Right lobe of liver (tissue), 6 donors: Measurements from ENCODE around the gene UBA5. TPM values are rescaled to one million over a fixed set of nuclear protein-coding genes. Genes with fewer than 3 reads are reported as not detected.

Experiments used
- ATAC-seq, 4 donors: fragments of 200-7000 bp; cut with Tn5 transposase; one replicate each; pipeline ENCODE4 v1.9.1; 2020; ENCODE audit warnings: mild to moderate bottlenecking in 4 of 4, moderate library complexity in 4 of 4
- DNase-seq, 3 donors: peaks; one replicate each; pipeline ENCODE4 v3.0.0-alpha.2; 2020
- H3K27ac ChIP-seq, 3 donors: fragments of 200-600 bp; one replicate each; pipeline ENCODE4 v1.8.0; 2022
- H3K27me3 ChIP-seq, 2 donors: fragments of 200-600 bp; one replicate each; pipeline ENCODE4 v1.8.0; 2022
- H3K36me3 ChIP-seq, 4 donors: fragments of 200-600 bp; sonication (generic) in 1 of 4; one replicate each; pipeline versions ENCODE4 v1.5.1 to v1.8.0; 2017 to 2022; ENCODE audit warnings: control low read depth in 1 of 4
- H3K4me1 ChIP-seq, 4 donors: fragments of 200-600 bp; sonication (generic) in 1 of 4; one replicate each; pipeline versions ENCODE4 v1.5.1 to v1.8.0; 2017 to 2022; ENCODE audit warnings: control low read depth in 1 of 4
- H3K4me3 ChIP-seq, 3 donors: fragments of 200-600 bp; one replicate each; pipeline ENCODE4 v1.8.0; 2022
- H3K9me3 ChIP-seq, 4 donors: fragments of 200-600 bp; sonication (generic) in 1 of 4; one replicate each; pipeline versions ENCODE4 v1.5.1 to v1.8.0; 2017 to 2022; ENCODE audit warnings: control low read depth in 1 of 4
- CTCF ChIP-seq, 4 donors: fragments of 200-600 bp in 3 of 4; fragments of 450-650 bp in 1 of 4; IDR thresholded peaks; one replicate each; pipeline versions ENCODE4 v1.5.1 to v1.8.0; 2016 to 2022; ENCODE audit warnings: antibody characterized with exemption in 4 of 4, mild to moderate bottlenecking in 2 of 4
- POLR2A ChIP-seq: fragments of 450-650 bp; IDR thresholded peaks from one replicate; pipeline ENCODE4 v1.6.1; 2017; ENCODE audit warnings: antibody characterized with exemption, mild to moderate bottlenecking
- WGBS: methylation state at CpG from one replicate; pipeline ENCODE4 v1.1.6; 2018; ENCODE audit warnings: low coverage, low lambda C conversion rate; ENCODE audit not compliant: insufficient coverage; ENCODE audit errors: missing lambda C conversion rate; 5-methylcytosine and 5-hydroxymethylcytosine counted together
- intact Hi-C, 2 donors: fragments of 100-400 bp; cut with DNase I; formaldehyde crosslinking; loops; one replicate each; pipeline versions ENCODE4 v1.11.2 to v1.14.1; 2022
- total RNA-seq, 6 experiments: library from RNA; depleted of rRNA in 2 of 6; stranded (reverse); fragments of >200 nt in 2 of 6; fragmentation: NEBNext Ultra II Directional in 3 of 6; extraction: Animal tissue kit (Norgen Biotek cat#: 25700) in 3 of 6; gene quantifications; one replicate each; pipeline versions ENCODE4 v1.1.0 to v1.2.4, GENCODE V29; 2016 to 2023
- donor health status: DM: no; HTN: yes; CAD: no.
- donor health status: DM: no; HTN: no; CAD: no.
- donor health status: DM: no; HTN: no; CAD: no.
- donor health status: DM: no; HTN: yes; CAD: no.
- donor health status: DM: no; HTN: yes; CAD: no.

Gene UBA5
- total RNA-seq, 6 experiments from 2014 or later: 24.3 to 41.3 (median 27.5) TPM

DNA sequence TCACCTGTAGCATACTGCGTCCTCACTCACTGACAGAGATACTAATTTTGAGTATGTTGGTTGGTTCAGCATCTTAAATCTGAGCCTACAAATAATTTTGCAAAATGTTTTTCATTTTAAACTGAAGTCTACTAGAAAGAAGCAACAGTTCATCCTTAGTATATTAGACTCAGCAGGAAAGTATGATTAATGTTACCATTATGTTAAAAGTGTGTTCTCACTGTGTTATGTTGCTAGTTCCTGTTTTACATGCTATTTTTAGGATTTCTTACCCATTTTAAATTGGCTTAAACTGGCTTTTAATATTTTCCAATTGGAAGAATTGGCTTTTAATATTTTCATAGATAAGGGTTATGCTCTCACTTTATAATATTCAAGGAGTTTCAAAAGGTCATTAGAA lies 37.4 kb upstream of the UBA5 start:
- 100% methylated on average over 1 of the region's 1 CpG for WGBS
- ATAC-seq: no peak
- Histone ChIP-seq H3K36me3 (peaks cover 0 to 33% (median 24%) of the 10 kb centered on the region in 4 donors), H3K4me1 (no peaks in the 10 kb centered on the region), H3K27me3 (no peaks in the 10 kb centered on the region), H3K27ac (no peak overlapping the region), H3K4me3 (no peak overlapping the region), H3K9me3 (no peaks in the 10 kb centered on the region)
- intact Hi-C loops: no loop called here
- no peak for TF ChIP-seq POLR2A
- TF ChIP-seq CTCF (IDR thresholded peaks at IDR 0.05): no peak
- no peak for DNase-seq

GRCh38 chr3:132623646-132624045 lies 36.5 kb upstream of the UBA5 start:
- intact Hi-C loops: no loop called here
- no peaks in the 10 kb centered on the region for H3K9me3 ChIP-seq
- H3K36me3 ChIP-seq: peaks cover 0 to 37% (median 27%) of the 10 kb centered on the region in 4 donors
- H3K4me3 ChIP-seq: no peak overlapping the region
- no peak overlapping the region for H3K27ac ChIP-seq
- WGBS: no CpG with 5 or more reads among the region's 1 CpG
- no peaks in the 10 kb centered on the region for H3K4me1 ChIP-seq
- ATAC-seq: no peak
- DNase-seq: no peak
- TF ChIP-seq CTCF (IDR thresholded peaks at IDR 0.05) (no peak), POLR2A (no peak)
- no peaks in the 10 kb centered on the region for H3K27me3 ChIP-seq

DNA sequence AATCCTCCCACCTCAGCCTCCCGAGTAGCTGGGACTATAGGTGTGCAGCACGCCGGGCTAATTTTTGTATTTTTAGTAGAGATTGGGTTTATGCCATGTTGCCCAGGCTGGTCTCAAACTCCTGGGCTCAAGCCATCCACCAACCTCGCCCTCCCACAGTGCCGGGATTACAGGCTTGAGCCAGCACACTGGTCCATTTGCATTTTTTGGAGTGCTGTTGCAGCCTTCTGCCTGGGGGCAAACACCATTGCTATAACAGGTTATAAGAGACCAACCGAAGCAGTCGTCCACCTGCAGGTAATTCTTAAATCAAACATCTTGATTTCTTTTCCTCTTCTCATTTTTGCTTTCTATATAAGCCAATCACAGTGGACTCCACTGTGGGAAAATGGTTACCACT lies 35.3 kb upstream of the UBA5 start:
- WGBS: 80% methylated on average over 3 of the region's 7 CpGs
- Histone ChIP-seq H3K4me1 (no peaks in the 10 kb centered on the region), H3K4me3 (no peak overlapping the region), H3K27me3 (no peaks in the 10 kb centered on the region), H3K36me3 (peaks cover 0 to 42% (median 24%) of the 10 kb centered on the region in 4 donors), H3K9me3 (no peaks in the 10 kb centered on the region), H3K27ac (no peak overlapping the region)
- intact Hi-C loops: no loop called here
- TF ChIP-seq CTCF (IDR thresholded peaks at IDR 0.05): no peak
- TF ChIP-seq POLR2A: no peak
- DNase-seq: no peak
- no peak for ATAC-seq

DNA sequence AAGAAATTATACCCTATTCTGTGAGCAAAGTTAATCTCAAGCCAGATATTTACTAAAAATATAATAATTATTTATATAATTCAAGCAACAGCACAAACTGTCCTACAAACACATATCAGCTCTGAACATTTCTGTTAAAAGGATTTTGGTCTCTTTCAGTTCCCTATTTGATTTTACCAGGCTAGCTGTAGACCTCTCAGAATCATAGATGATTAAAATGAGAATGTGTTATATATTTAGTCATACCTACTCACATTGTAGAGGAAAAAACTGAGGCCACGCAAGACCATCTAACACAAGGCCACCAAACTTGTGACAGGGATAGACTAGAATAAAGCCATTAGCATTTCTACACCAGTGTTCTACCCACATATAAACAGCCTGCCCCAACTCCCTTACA lies 34.5 kb upstream of the UBA5 start:
- no peaks in the 10 kb centered on the region for H3K4me1 ChIP-seq
- intact Hi-C loops: no loop called here
- WGBS: 82% methylated on average over 1 of the region's 1 CpG
- peaks cover 0 to 47% (median 26%) of the 10 kb centered on the region in 4 donors for H3K36me3 ChIP-seq
- no peak for DNase-seq
- no peaks in the 10 kb centered on the region for H3K9me3 ChIP-seq
- TF ChIP-seq POLR2A (no peak), CTCF (IDR thresholded peaks at IDR 0.05) (no peak)
- no peaks in the 10 kb centered on the region for H3K27me3 ChIP-seq
- no peak overlapping the region for H3K4me3 ChIP-seq
- no peak for ATAC-seq
- H3K27ac ChIP-seq: no peak overlapping the region

DNA sequence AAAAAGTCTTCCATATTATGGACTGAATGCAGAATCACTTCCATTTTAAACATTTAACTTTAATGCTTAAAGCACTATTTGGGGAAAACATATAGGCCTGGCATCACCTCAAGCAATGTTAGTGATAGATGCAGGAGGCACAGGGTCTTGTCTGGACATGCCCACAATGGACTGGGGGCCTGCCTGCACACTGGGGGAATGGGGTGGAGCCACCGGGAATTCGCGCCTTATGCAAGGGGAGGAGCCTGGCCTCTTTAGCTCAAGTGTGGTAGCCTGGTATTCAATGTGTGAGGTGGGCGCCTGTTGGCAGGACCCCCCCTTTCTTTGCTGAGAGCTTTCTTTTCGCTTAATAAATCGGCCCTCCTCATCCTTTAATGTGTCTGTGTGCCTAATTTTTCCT lies 33.2 kb upstream of the UBA5 start:
- H3K4me3 ChIP-seq: no peak overlapping the region
- H3K27ac ChIP-seq: no peak overlapping the region
- no peaks in the 10 kb centered on the region for H3K27me3 ChIP-seq
- WGBS: 100% methylated on average over 1 of the region's 6 CpGs
- no peak for TF ChIP-seq POLR2A
- no peak for TF ChIP-seq CTCF (IDR thresholded peaks at IDR 0.05)
- no peak for ATAC-seq
- no peaks in the 10 kb centered on the region for H3K9me3 ChIP-seq
- intact Hi-C loops: no loop called here
- DNase-seq: no peak
- H3K4me1 ChIP-seq: no peaks in the 10 kb centered on the region
- H3K36me3 ChIP-seq: peaks cover 0 to 49% (median 28%) of the 10 kb centered on the region in 4 donors
